H1 (cell line): ENCODE measurements around the gene RARB.

Experiments used
- ATF2 ChIP-seq: IDR thresholded peaks from 2 replicates; pipeline ENCODE4 v1.6.1; 2012; ENCODE audit warnings: low read length, inconsistent platforms
- CHD1 ChIP-seq: IDR thresholded peaks from 2 replicates; pipeline ENCODE4 v1.6.1; 2012; ENCODE audit warnings: low read depth, low read length, improper control_type of control experiment
- EP300 ChIP-seq, 2 experiments: IDR thresholded peaks; 1 replicate in 1 of 2; 2 replicates in 1 of 2; pipeline ENCODE4 v1.6.1; 2011 to 2012; ENCODE audit warnings: low read depth in 2 of 2, low read length in 2 of 2, mild to moderate bottlenecking in 2 of 2, borderline replicate concordance in 1 of 2, inconsistent platforms in 1 of 2, moderate library complexity in 1 of 2
- POLR2A ChIP-seq, 2 experiments: IDR thresholded peaks; 1 replicate in 1 of 2; 2 replicates in 1 of 2; pipeline ENCODE4 v1.6.1; 2011; ENCODE audit warnings: low read depth in 2 of 2, low read length in 2 of 2, mild to moderate bottlenecking in 2 of 2; ENCODE audit errors: control extremely low read depth in 1 of 2
- POLR2AphosphoS5 ChIP-seq: IDR thresholded peaks from 2 replicates; pipeline ENCODE4 v1.6.1; 2011; ENCODE audit warnings: low read depth, low read length
- RAD21 ChIP-seq, 2 experiments: IDR thresholded peaks in 1 of 2; conservative IDR thresholded peaks in 1 of 2; 2 replicates each; pipeline ENCODE4 v1.6.1; 2011; ENCODE audit warnings: low read depth in 2 of 2, low read length in 2 of 2, improper control_type of control experiment in 1 of 2, inconsistent platforms in 1 of 2, mild to moderate bottlenecking in 1 of 2, moderate library complexity in 1 of 2
- RXRA ChIP-seq: IDR thresholded peaks from 2 replicates; pipeline ENCODE4 v1.6.1; 2011; ENCODE audit warnings: low read depth, mild to moderate bottlenecking, low read length, moderate library complexity; ENCODE audit not compliant: insufficient read depth
- SRF ChIP-seq: IDR thresholded peaks from 2 replicates; pipeline ENCODE4 v1.6.1; 2011; ENCODE audit warnings: mild to moderate bottlenecking, low read depth, low read length, moderate library complexity
- ZNF274 ChIP-seq: IDR thresholded peaks from 2 replicates; pipeline ENCODE4 v1.7.0; 2012; ENCODE audit warnings: low read length, borderline replicate concordance; ENCODE audit errors: extremely low read depth
- TF ChIP-seq, protein P1 (sequence below): IDR thresholded peaks from 2 replicates; pipeline ENCODE4 v1.6.1; 2011; ENCODE audit warnings: low read length, improper control_type of control experiment
- TF ChIP-seq, protein P2 (sequence below), 3 experiments: IDR thresholded peaks; 1 replicate in 2 of 3; 2 replicates in 1 of 3; pipeline versions ENCODE4 v1.5.1 to v1.6.1; 2011; ENCODE audit warnings: low read length in 3 of 3, mild to moderate bottlenecking in 3 of 3, inconsistent platforms in 2 of 3, low read depth in 1 of 3, moderate library complexity in 1 of 3; ENCODE audit not compliant: insufficient read depth in 1 of 3; ENCODE audit errors: control extremely low read depth in 1 of 3

GRCh38 chr3:25416176-25416575, 11.9 kb upstream of the RARB start:
- TF ChIP-seq EP300 (IDR thresholded peaks at IDR 0.05; ENCODE audit: borderline replicate concordance in 1 of 2, low read depth in 2 of 2, low read length in 2 of 2) (no peak), RAD21 (IDR thresholded peaks at IDR 0.05 in 1 of 2, conservative IDR thresholded peaks at IDR 0.05 in 1 of 2; ENCODE audit: low read depth in 2 of 2, low read length in 2 of 2) (no peak), POLR2A (IDR thresholded peaks at IDR 0.05; ENCODE audit: control extremely low read depth in 1 of 2, low read depth in 2 of 2, low read length in 2 of 2) (no peak), ATF2 (no peak), CHD1 (no peak), POLR2AphosphoS5 (no peak), ZNF274 (no peak), RXRA (no peak), SRF (no peak)
- TF ChIP-seq, protein P1, sequence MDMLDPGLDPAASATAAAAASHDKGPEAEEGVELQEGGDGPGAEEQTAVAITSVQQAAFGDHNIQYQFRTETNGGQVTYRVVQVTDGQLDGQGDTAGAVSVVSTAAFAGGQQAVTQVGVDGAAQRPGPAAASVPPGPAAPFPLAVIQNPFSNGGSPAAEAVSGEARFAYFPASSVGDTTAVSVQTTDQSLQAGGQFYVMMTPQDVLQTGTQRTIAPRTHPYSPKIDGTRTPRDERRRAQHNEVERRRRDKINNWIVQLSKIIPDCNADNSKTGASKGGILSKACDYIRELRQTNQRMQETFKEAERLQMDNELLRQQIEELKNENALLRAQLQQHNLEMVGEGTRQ = no peak
- TF ChIP-seq, protein P2, sequence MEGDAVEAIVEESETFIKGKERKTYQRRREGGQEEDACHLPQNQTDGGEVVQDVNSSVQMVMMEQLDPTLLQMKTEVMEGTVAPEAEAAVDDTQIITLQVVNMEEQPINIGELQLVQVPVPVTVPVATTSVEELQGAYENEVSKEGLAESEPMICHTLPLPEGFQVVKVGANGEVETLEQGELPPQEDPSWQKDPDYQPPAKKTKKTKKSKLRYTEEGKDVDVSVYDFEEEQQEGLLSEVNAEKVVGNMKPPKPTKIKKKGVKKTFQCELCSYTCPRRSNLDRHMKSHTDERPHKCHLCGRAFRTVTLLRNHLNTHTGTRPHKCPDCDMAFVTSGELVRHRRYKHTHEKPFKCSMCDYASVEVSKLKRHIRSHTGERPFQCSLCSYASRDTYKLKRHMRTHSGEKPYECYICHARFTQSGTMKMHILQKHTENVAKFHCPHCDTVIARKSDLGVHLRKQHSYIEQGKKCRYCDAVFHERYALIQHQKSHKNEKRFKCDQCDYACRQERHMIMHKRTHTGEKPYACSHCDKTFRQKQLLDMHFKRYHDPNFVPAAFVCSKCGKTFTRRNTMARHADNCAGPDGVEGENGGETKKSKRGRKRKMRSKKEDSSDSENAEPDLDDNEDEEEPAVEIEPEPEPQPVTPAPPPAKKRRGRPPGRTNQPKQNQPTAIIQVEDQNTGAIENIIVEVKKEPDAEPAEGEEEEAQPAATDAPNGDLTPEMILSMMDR (IDR thresholded peaks at IDR 0.05; ENCODE audit: control extremely low read depth in 1 of 3, insufficient read depth in 1 of 3, low read depth in 1 of 3, low read length in 3 of 3) = no peak
